IPS-NIHi11 (cell line): Measurements from ENCODE around the gene ZNF609.
A peak's percentile ranks its signal among the peaks of the same experiment; 100 is the strongest.

Source experiments
- DNase-seq: peaks from one replicate; pipeline ENCODE4 v3.0.0; 2012; ENCODE audit warnings: mixed read lengths, low spot score

The ZNF609 gene

GRCh38 chr15:64460206-64460723 lies at the start of gene ZNF609:
TSS of gene ZNF609 (plus strand) at chr15:64460578. CDS start at chr15:64499420, 38,842 bp downstream.
- DNase-seq, result peak; percentile 98

- DNase-seq, result no peak
Measured at GRCh38 chr15:64412216-64412615, 48.2 kb upstream of the ZNF609 start.

- no peak for DNase-seq
Measured at GRCh38 chr15:64422697-64423096, 37.7 kb upstream of the ZNF609 start.

GRCh38 chr15:64423970-64424369 lies 36.4 kb upstream of the ZNF609 start:
- DNase-seq, result no peak

- DNase-seq, result no peak
Measured at GRCh38 chr15:64425221-64425620, 35.2 kb upstream of the ZNF609 start.

GRCh38 chr15:64426845-64427465 lies 33.4 kb upstream of the ZNF609 start:
- no peak for DNase-seq

GRCh38 chr15:64429448-64429847 lies 30.9 kb upstream of the ZNF609 start:
- no peak for DNase-seq

GRCh38 chr15:64430000-64430735 lies 30.2 kb upstream of the ZNF609 start:
- DNase-seq, result peak; percentile 54

GRCh38 chr15:64437982-64438381 lies 22.4 kb upstream of the ZNF609 start:
- no peak for DNase-seq

GRCh38 chr15:64438653-64439447 lies 21.5 kb upstream of the ZNF609 start:
- DNase-seq, result no peak

GRCh38 chr15:64441852-64442251 lies 18.5 kb upstream of the ZNF609 start:
- no peak for DNase-seq

GRCh38 chr15:64443016-64443415 lies 17.4 kb upstream of the ZNF609 start:
- DNase-seq, result no peak

- DNase-seq, result no peak
Measured at GRCh38 chr15:64443747-64444621, 16.4 kb upstream of the ZNF609 start.

GRCh38 chr15:64444836-64445235 lies 15.5 kb upstream of the ZNF609 start:
- DNase-seq, result no peak

- DNase-seq, result no peak
Measured at GRCh38 chr15:64447536-64448315, 12.7 kb upstream of the ZNF609 start.

- no peak for DNase-seq
Measured at GRCh38 chr15:64452988-64453688, 7.2 kb upstream of the ZNF609 start.

- DNase-seq, result no peak
Measured at GRCh38 chr15:64453689-64454037, 6.7 kb upstream of the ZNF609 start.

GRCh38 chr15:64454282-64454681 lies 6.1 kb upstream of the ZNF609 start:
- no peak for DNase-seq

GRCh38 chr15:64455961-64456371 lies 4.4 kb upstream of the ZNF609 start:
- no peak for DNase-seq

GRCh38 chr15:64456634-64457108 lies 3.7 kb upstream of the ZNF609 start:
- no peak for DNase-seq
